Gastrocnemius medialis (tissue), 4 donors: ENCODE measurements around the gene AHSP. TPM values are rescaled to one million over a fixed set of nuclear protein-coding genes. Genes with fewer than 3 reads are reported as not detected.
"Not testable (repeated sequence)": the region's sequence is repeated elsewhere in the genome, so short reads cannot be mapped to it uniquely, and the experiment has no call there.

Source experiments
- ATAC-seq, 2 donors: fragments of 150-250 bp; one replicate each; pipeline ENCODE4 v1.9.1; 2016
- DNase-seq, 2 donors: peaks; one replicate each; pipeline ENCODE4 v3.0.0-alpha.2; 2019
- H3K27ac ChIP-seq, 4 donors: fragments of 200-600 bp; sonication (generic); 1 replicate in 1 of 4; 2 replicates in 3 of 4; pipeline ENCODE4 v1.5.1; 2016 to 2018; ENCODE audit warnings: mild to moderate bottlenecking in 2 of 4, moderate library complexity in 1 of 4
- H3K27me3 ChIP-seq, 3 donors: fragments of 200-600 bp; sonication (generic) in 2 of 3; 1 replicate in 1 of 3; 2 replicates in 2 of 3; pipeline versions ENCODE4 v1.5.1 to v1.6.0; 2016 to 2019; ENCODE audit warnings: mild to moderate bottlenecking in 1 of 3, moderate library complexity in 1 of 3
- H3K36me3 ChIP-seq, 2 donors: fragments of 200-600 bp; sonication (generic) in 1 of 2; one replicate each; pipeline ENCODE4 v1.5.1; 2017 to 2018
- H3K4me1 ChIP-seq, 2 donors: fragments of 200-600 bp; sonication (generic) in 1 of 2; one replicate each; pipeline ENCODE4 v1.5.1; 2016 to 2017; ENCODE audit warnings: mild to moderate bottlenecking in 2 of 2
- H3K4me3 ChIP-seq, 4 donors: fragments of 200-600 bp; sonication (generic) in 3 of 4; 1 replicate in 1 of 4; 2 replicates in 3 of 4; pipeline ENCODE4 v1.5.1; 2016 to 2019; ENCODE audit warnings: mild to moderate bottlenecking in 2 of 4
- H3K9me3 ChIP-seq, 3 donors: fragments of 200-600 bp; sonication (generic) in 2 of 3; 1 replicate in 1 of 3; 2 replicates in 2 of 3; pipeline ENCODE4 v1.5.1; 2016 to 2019
- CTCF ChIP-seq, 5 experiments: fragments of 450-650 bp in 3 of 5; fragments of 200-600 bp in 2 of 5; sonication (generic) in 2 of 5; IDR thresholded peaks in 4 of 5; conservative IDR thresholded peaks in 1 of 5; 1 replicate in 4 of 5; 2 replicates in 1 of 5; pipeline ENCODE4 v1.5.1; 2016 to 2019; ENCODE audit warnings: antibody characterized with exemption in 5 of 5, mild to moderate bottlenecking in 3 of 5, moderate library complexity in 3 of 5
- POLR2A ChIP-seq, 2 donors: fragments of 450-650 bp; IDR thresholded peaks; one replicate each; pipeline ENCODE4 v1.6.1; 2017; ENCODE audit warnings: antibody characterized with exemption in 2 of 2, mild to moderate bottlenecking in 2 of 2, moderate library complexity in 2 of 2
- in situ Hi-C, 4 donors: fragments of 200-750 bp; cut with MboI; loops; one replicate each; pipeline versions ENCODE4 v1.15.0 to v1.8.0; 2017; ENCODE audit warnings: low sequenced_read_pairs in 4 of 4
- intact Hi-C: fragments of 100-400 bp; cut with DNase I; formaldehyde crosslinking; loops from one replicate; pipeline ENCODE4 v1.15.1; 2023; ENCODE audit warnings: low total_unique reads
- total RNA-seq, 4 donors: library from RNA; depleted of rRNA; stranded (reverse); fragments of >200 nt; gene quantifications; one replicate each; pipeline versions ENCODE4 v1.1.0 to v1.2.3, GENCODE V29; 2016

AHSP gene
- total RNA-seq, 4 donors from 2014 or later: not detected

DNA sequence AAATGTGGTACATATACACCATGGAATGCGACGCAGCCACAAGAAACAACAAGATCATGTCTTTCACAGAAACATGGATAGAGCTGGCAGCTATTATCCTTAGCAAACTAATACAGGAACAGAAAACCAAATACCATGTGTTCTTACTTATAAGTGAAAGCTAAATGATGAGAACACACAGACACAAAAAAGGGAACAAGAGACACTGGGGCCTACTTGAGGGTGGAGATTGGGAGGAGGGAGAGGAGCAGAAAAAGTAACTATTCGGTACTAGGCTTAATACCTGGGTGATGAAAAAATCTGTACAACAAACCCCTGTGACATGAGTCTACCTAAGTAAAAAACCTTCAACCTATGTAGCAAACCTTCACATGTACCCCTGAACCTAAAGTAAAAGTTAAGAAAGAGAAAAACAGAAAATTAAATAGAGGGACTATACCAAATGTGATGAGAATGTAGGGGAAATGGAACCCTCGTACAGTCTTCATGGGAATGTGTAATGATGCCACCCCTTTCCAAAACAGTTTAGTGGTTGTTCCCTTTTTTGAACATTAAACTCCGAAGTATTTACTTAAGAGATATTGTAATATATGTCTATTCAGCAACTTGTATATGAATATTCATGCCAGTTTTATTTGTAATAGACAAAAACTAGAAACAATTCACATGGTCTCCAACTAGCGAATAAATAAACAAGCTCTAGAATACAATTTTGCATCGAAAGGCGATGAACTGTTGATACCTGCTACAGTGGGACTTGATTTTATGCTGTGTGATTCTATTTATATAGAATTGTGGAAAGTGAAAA lies 33.9 kb downstream of the AHSP start:
- in situ Hi-C loops: no loop called here
- H3K27me3 ChIP-seq: peaks cover 0 to 7% (median 0%) of the 10 kb centered on the region in 3 donors
- H3K27ac ChIP-seq: no peak overlapping the region
- DNase-seq: no peak
- intact Hi-C loops: no loop called here
- H3K9me3 ChIP-seq: no peaks in the 10 kb centered on the region
- TF ChIP-seq POLR2A (IDR thresholded peaks at IDR 0.05): no peak
- no peak for TF ChIP-seq CTCF (IDR thresholded peaks at IDR 0.05 in 4 of 5, conservative IDR thresholded peaks at IDR 0.05 in 1 of 5)
- H3K4me3 ChIP-seq: no peak overlapping the region
- H3K4me1 ChIP-seq: no peaks in the 10 kb centered on the region
- no peaks in the 10 kb centered on the region for H3K36me3 ChIP-seq
- ATAC-seq: no peak

DNA sequence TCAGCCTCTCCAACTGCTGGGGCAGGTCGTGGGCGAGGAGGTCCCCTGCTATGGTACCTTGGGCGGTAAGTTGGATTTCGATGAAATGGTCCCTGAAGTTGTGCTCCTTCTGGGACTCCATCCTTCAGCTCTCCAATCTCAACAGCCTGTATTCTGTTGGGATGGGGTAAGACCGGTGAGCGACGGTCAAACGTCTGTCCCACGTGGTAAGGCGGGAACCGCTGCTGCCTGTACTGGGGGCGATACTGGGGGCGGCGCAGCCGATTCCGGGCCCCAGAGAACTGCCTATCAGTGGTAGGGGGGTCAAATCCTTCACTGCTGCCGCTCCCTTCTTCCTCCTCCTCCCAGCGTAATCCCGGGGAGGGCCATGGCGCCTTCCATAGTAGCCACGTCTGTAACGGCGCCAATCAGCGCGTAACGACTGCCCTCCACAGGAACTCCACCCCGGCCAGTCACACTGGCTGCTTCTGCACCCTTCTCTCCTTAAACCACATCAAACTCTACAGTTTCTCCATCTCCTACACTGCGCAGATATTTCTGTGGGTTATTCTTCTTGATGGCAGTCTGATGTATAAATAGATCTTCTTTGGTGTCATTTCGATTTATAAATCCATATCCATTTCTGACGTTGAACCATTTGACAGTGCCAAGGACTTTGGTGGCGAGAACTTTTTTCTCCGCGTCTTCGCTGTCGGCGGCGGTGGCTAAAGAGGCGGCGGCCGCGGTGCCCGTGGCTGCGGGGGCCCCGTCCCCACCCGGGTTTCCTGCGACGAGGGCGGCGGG lies 41.1 kb downstream of the AHSP start:
- ATAC-seq: no peak
- no peak for DNase-seq
- Histone ChIP-seq H3K4me3 (peak overlapping the region in 2 of 4 donors; percentile 18 to 25), H3K27ac (no peak overlapping the region), H3K36me3 (no peaks in the 10 kb centered on the region), H3K4me1 (no peaks in the 10 kb centered on the region), H3K27me3 (peaks cover 24 to 36% (median 24%) of the 10 kb centered on the region in 3 donors), H3K9me3 (no peaks in the 10 kb centered on the region)
- intact Hi-C loops (no loop called here), in situ Hi-C loops (no loop called here)
- no peak for TF ChIP-seq POLR2A (IDR thresholded peaks at IDR 0.05)
- no peak for TF ChIP-seq CTCF (IDR thresholded peaks at IDR 0.05 in 4 of 5, conservative IDR thresholded peaks at IDR 0.05 in 1 of 5)

DNA sequence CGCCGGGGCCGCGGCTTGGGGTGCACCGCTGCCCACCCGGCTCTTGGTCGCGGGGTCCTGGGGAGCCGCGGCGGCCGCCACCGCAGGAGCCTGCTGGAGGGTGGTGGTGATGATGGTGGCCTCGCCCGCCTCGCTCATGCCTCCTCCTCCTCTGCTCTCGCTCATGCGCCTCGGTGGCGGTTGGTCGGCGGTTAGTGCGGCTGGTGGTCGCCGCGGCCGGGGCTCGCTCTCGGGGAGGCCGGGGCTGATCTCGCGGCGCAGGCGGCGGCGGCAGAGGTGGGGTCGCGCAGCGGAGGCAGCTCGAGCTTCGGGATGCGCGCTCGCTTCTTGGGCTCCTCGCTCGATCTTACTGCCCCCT lies 41.6 kb downstream of the AHSP start:
- Histone ChIP-seq H3K4me3 (peak overlapping the region in 2 of 4 donors; percentile 18 to 25), H3K27me3 (peaks cover 24 to 36% (median 24%) of the 10 kb centered on the region in 3 donors), H3K9me3 (no peaks in the 10 kb centered on the region), H3K36me3 (no peaks in the 10 kb centered on the region), H3K4me1 (no peaks in the 10 kb centered on the region), H3K27ac (no peak overlapping the region)
- in situ Hi-C loops: no loop called here
- intact Hi-C loops: no loop called here
- TF ChIP-seq CTCF (IDR thresholded peaks at IDR 0.05 in 4 of 5, conservative IDR thresholded peaks at IDR 0.05 in 1 of 5) (no peak), POLR2A (IDR thresholded peaks at IDR 0.05) (no peak)
- ATAC-seq (no peak), DNase-seq (no peak)

DNA sequence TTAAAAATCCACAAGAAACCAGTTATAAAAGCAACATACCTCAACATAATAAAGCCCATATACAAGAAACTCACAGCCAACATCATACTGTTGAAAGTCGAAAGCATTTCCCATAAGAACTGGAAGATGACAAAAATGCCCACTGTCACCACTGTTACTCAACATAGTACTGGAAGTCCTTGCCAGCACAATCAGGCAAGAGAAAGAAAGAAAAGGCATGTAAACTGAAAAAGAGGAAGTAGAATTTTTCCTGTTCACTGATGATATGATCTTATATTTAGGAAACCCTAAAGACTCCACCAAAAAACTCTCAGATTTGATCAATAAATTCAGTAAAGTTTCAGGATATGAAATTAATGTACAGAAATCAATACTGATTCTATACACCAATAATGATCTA lies 45.1 kb downstream of the AHSP start:
- DNase-seq: no peak
- Histone ChIP-seq H3K36me3 (no peaks in the 10 kb centered on the region), H3K27me3 (peaks cover 19 to 27% (median 20%) of the 10 kb centered on the region in 3 donors), H3K9me3 (no peaks in the 10 kb centered on the region), H3K4me3 (no peak overlapping the region), H3K27ac (no peak overlapping the region), H3K4me1 (no peaks in the 10 kb centered on the region)
- no peak for TF ChIP-seq CTCF (IDR thresholded peaks at IDR 0.05 in 4 of 5, conservative IDR thresholded peaks at IDR 0.05 in 1 of 5)
- TF ChIP-seq POLR2A (IDR thresholded peaks at IDR 0.05): no peak
- in situ Hi-C loops: no loop called here
- intact Hi-C loops: no loop called here
- no peak for ATAC-seq

GRCh38 chr16:31574159-31574558 lies 46.5 kb downstream of the AHSP start:
- DNase-seq, in situ Hi-C loops: not testable (repeated sequence)

More at GRCh38 chr16:31574159-31574558, 46.5 kb downstream of the AHSP start:
- H3K27ac ChIP-seq, H3K36me3 ChIP-seq, H3K9me3 ChIP-seq, intact Hi-C loops, H3K4me1 ChIP-seq, ATAC-seq, H3K4me3 ChIP-seq: not testable (repeated sequence)
- H3K27me3 ChIP-seq: peaks cover 8 to 16% (median 13%) of the 10 kb centered on the region in 3 donors
